Activated B cell treated with CpG ODN at 0.5 μM for 24 hours (primary cell): ENCODE data around the gene TM9SF2. TPM values are rescaled to one million over a fixed set of nuclear protein-coding genes. Genes with fewer than 3 reads are reported as not detected.

ENCODE experiments used
- ATAC-seq: fragments of 200-7000 bp; cut with Tn5 transposase; one replicate; pipeline ENCODE4 v1.10.0; 2021; ENCODE audit warnings: low read depth, mild to moderate bottlenecking, moderate library complexity
- CTCF ChIA-PET: fragments of 350-600 bp; sonication (Branson Sonifier 250); formaldehyde crosslinking; loops from one replicate; lab custom pipeline; 2021; ENCODE audit warnings: antibody characterized with exemption; lab: Charles Lee
- POLR2A ChIA-PET: fragments of 350-600 bp; sonication (Branson Sonifier 250); formaldehyde crosslinking; loops from one replicate; lab custom pipeline; 2021; ENCODE audit warnings: antibody characterized with exemption; lab: Charles Lee
- DNase-seq: peaks from one replicate; pipeline ENCODE4 v3.0.0; 2022
- H3K27ac Mint-ChIP-seq: one replicate; pipeline ENCODE4 v1.8.0; 2020; ENCODE audit warnings: mixed read lengths
- H3K27me3 Mint-ChIP-seq: one replicate; pipeline ENCODE4 v1.8.0; 2021; ENCODE audit warnings: mixed read lengths
- H3K36me3 Mint-ChIP-seq: one replicate; pipeline ENCODE4 v1.8.0; 2021; ENCODE audit warnings: low read depth, mixed read lengths
- H3K4me1 Mint-ChIP-seq: one replicate; pipeline ENCODE4 v1.8.0; 2021; ENCODE audit warnings: mixed read lengths
- H3K4me3 Mint-ChIP-seq: one replicate; pipeline ENCODE4 v1.8.0; 2020; ENCODE audit warnings: mild to moderate bottlenecking, mixed read lengths
- H3K9me3 Mint-ChIP-seq: one replicate; pipeline ENCODE4 v1.8.0; 2020; ENCODE audit warnings: mixed read lengths
- intact Hi-C: fragments of 100-400 bp; cut with micrococcal nuclease; formaldehyde crosslinking; loops from one replicate; pipeline ENCODE4 v1.15.1; 2024
- total RNA-seq: library from RNA; stranded (reverse); gene quantifications from 2 replicates; pipeline ENCODE4 v1.2.3, GENCODE V29; 2022
- TF ChIP-seq, protein P1 (sequence below): fragments of 200-600 bp; IDR thresholded peaks from one replicate; pipeline ENCODE4 v1.8.0; 2022; ENCODE audit warnings: antibody characterized with exemption, mild to moderate bottlenecking

Gene TM9SF2
- total RNA-seq, 1 donor from 2014 or later = 76.0 TPM

DNA sequence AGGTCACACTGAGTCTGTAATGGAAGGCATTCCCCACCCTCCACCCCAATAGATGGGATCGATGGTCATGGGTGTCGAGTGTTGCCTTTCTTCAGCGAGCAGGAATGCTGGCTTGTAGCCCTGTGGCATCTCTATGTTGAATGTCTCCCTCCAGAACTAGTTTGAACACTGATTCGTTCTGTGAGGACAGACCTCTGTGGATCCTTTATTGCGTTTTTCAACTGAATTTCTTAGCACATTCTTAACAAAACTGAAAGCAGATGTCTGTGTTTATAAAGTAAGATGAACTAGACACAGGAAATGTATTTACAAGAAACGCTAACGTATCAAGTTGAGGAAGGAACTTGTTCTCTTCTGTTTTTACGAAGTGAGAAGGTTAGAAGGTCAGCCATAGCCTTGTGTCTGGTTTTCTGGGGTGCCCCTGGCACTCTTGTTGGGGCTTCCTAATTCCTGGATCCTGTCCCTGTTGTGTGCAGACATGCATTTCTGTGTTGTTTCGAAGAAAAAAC, 36.8 kb upstream of the TM9SF2 start:
- CTCF ChIA-PET = no interaction called here
- Mint-ChIP-seq H3K9me3 (no peaks in the 10 kb centered on the region), H3K27me3 (no peaks in the 10 kb centered on the region), H3K4me3 (peak overlapping the region; percentile 11), H3K27ac (peak overlapping the region; percentile 78), H3K36me3 (no peaks in the 10 kb centered on the region), H3K4me1 (peaks cover 25% of the 10 kb centered on the region)
- intact Hi-C loops = loop anchor here (5.0 kb wide), 1 partner anchor 33 kb away; no protein-coding TSS in a partner anchor
- TF ChIP-seq, protein P1, sequence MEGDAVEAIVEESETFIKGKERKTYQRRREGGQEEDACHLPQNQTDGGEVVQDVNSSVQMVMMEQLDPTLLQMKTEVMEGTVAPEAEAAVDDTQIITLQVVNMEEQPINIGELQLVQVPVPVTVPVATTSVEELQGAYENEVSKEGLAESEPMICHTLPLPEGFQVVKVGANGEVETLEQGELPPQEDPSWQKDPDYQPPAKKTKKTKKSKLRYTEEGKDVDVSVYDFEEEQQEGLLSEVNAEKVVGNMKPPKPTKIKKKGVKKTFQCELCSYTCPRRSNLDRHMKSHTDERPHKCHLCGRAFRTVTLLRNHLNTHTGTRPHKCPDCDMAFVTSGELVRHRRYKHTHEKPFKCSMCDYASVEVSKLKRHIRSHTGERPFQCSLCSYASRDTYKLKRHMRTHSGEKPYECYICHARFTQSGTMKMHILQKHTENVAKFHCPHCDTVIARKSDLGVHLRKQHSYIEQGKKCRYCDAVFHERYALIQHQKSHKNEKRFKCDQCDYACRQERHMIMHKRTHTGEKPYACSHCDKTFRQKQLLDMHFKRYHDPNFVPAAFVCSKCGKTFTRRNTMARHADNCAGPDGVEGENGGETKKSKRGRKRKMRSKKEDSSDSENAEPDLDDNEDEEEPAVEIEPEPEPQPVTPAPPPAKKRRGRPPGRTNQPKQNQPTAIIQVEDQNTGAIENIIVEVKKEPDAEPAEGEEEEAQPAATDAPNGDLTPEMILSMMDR = no peak
- ATAC-seq (no peak), DNase-seq (no peak)
- POLR2A ChIA-PET = no interaction called here

GRCh38 chr13:99465454-99465853, 35.8 kb upstream of the TM9SF2 start:
- H3K9me3 Mint-ChIP-seq = no peaks in the 10 kb centered on the region
- POLR2A ChIA-PET = interaction anchor here (0.7 kb wide), 1 partner anchor 888 kb away, joined by 3 read pairs; the partner anchor contains the start of gene STK24
- CTCF ChIA-PET = no interaction called here
- no peak for ATAC-seq
- no peak overlapping the region for H3K4me3 Mint-ChIP-seq
- TF ChIP-seq, protein P1 = no peak
- H3K27ac Mint-ChIP-seq = peak overlapping the region; percentile 21
- DNase-seq = no peak
- intact Hi-C loops = no loop called here
- H3K27me3 Mint-ChIP-seq = no peaks in the 10 kb centered on the region
- H3K4me1 Mint-ChIP-seq = peaks cover 25% of the 10 kb centered on the region
- no peaks in the 10 kb centered on the region for H3K36me3 Mint-ChIP-seq

DNA sequence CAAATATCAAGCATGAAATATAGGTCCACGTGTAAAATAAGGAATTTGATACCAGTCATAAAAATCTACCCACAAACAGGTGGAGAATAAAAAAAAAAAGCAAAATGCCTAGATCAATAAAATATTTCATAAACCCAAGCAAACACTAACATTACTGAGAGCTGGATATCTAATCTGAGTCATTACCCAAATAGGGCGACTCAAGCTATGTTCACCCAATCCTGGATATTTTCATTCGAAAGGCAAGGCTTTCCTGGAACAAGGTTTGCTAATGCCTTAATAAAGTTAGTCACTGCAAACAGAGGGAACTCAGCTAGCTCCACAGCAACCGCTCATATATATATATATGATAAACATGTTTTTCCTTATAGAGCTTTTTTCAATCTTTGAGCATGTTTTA, 33.5 kb upstream of the TM9SF2 start:
- H3K36me3 Mint-ChIP-seq = no peaks in the 10 kb centered on the region
- H3K9me3 Mint-ChIP-seq = no peaks in the 10 kb centered on the region
- no peak overlapping the region for H3K4me3 Mint-ChIP-seq
- intact Hi-C loops = no loop called here
- H3K27ac Mint-ChIP-seq = no peak overlapping the region
- no peak for ATAC-seq
- H3K4me1 Mint-ChIP-seq = peaks cover 17% of the 10 kb centered on the region
- TF ChIP-seq, protein P1 = no peak
- no peak for DNase-seq
- CTCF ChIA-PET = interaction anchor here (0.9 kb wide), 1 partner anchor 1105 kb away, joined by 3 read pairs; no protein-coding TSS in a partner anchor
- peaks cover 2% of the 10 kb centered on the region for H3K27me3 Mint-ChIP-seq
- POLR2A ChIA-PET = no interaction called here

- CTCF ChIA-PET = no interaction called here
- H3K27me3 Mint-ChIP-seq = peaks cover 2% of the 10 kb centered on the region
- no peak for DNase-seq
- no peaks in the 10 kb centered on the region for H3K9me3 Mint-ChIP-seq
- intact Hi-C loops = no loop called here
- no peak overlapping the region for H3K27ac Mint-ChIP-seq
- no peak for ATAC-seq
- H3K4me3 Mint-ChIP-seq = no peak overlapping the region
- TF ChIP-seq, protein P1 = no peak
- POLR2A ChIA-PET = no interaction called here
- H3K4me1 Mint-ChIP-seq = peaks cover 15% of the 10 kb centered on the region
- H3K36me3 Mint-ChIP-seq = no peaks in the 10 kb centered on the region
Observed at GRCh38 chr13:99469041-99469440, 32.2 kb upstream of the TM9SF2 start.

GRCh38 chr13:99470027-99470426, 31.2 kb upstream of the TM9SF2 start:
- CTCF ChIA-PET = no interaction called here
- intact Hi-C loops = no loop called here
- H3K9me3 Mint-ChIP-seq = no peaks in the 10 kb centered on the region
- no peaks in the 10 kb centered on the region for H3K36me3 Mint-ChIP-seq
- peaks cover 2% of the 10 kb centered on the region for H3K27me3 Mint-ChIP-seq
- H3K4me1 Mint-ChIP-seq = peaks cover 5% of the 10 kb centered on the region
- DNase-seq (no peak), ATAC-seq (no peak)
- TF ChIP-seq, protein P1 = no peak
- no peak overlapping the region for H3K4me3 Mint-ChIP-seq
- H3K27ac Mint-ChIP-seq = no peak overlapping the region
- POLR2A ChIA-PET = interaction anchor here (0.5 kb wide), 1 partner anchor 19 kb away, joined by 3 read pairs; no protein-coding TSS in a partner anchor
